GM20000 (cell line): ENCODE results near the gene PTPRT.

Source experiments
- DNase-seq: peaks from one replicate; pipeline ENCODE4 v3.0.0; 2012; ENCODE audit warnings: low spot score
- CTCF ChIP-seq: IDR thresholded peaks from 2 replicates; pipeline ENCODE4 v1.5.1; 2012; ENCODE audit warnings: mild to moderate bottlenecking, control low read depth; ENCODE audit errors: extremely low read depth, missing control alignments

PTPRT gene

GRCh38 chr20:42391807-42392206, 797.9 kb downstream of the PTPRT start:
- DNase-seq: no peak
- TF ChIP-seq CTCF: no peak

GRCh38 chr20:42380287-42380686, 809.4 kb downstream of the PTPRT start:
- DNase-seq: no peak
- no peak for TF ChIP-seq CTCF

GRCh38 chr20:42379385-42379784, 810.3 kb downstream of the PTPRT start:
- TF ChIP-seq CTCF: no peak
- DNase-seq: no peak

- TF ChIP-seq CTCF: no peak
- no peak for DNase-seq
These were observed 810.9 kb downstream of the PTPRT start for GRCh38 chr20:42378826-42379225.

GRCh38 chr20:42376131-42376530, 813.6 kb downstream of the PTPRT start:
- no peak for TF ChIP-seq CTCF
- no peak for DNase-seq

- TF ChIP-seq CTCF: no peak
- DNase-seq: no peak
These were observed 816.7 kb downstream of the PTPRT start for GRCh38 chr20:42373049-42373448.

GRCh38 chr20:42370075-42370474, 819.6 kb downstream of the PTPRT start:
- no peak for TF ChIP-seq CTCF
- DNase-seq: no peak
